ENCODE measurements around the gene TPST1.
"Not testable (repeated sequence)": the region's sequence is repeated elsewhere in the genome, so short reads cannot be mapped to it uniquely, and the experiment has no call there.

The TPST1 gene

DNA sequence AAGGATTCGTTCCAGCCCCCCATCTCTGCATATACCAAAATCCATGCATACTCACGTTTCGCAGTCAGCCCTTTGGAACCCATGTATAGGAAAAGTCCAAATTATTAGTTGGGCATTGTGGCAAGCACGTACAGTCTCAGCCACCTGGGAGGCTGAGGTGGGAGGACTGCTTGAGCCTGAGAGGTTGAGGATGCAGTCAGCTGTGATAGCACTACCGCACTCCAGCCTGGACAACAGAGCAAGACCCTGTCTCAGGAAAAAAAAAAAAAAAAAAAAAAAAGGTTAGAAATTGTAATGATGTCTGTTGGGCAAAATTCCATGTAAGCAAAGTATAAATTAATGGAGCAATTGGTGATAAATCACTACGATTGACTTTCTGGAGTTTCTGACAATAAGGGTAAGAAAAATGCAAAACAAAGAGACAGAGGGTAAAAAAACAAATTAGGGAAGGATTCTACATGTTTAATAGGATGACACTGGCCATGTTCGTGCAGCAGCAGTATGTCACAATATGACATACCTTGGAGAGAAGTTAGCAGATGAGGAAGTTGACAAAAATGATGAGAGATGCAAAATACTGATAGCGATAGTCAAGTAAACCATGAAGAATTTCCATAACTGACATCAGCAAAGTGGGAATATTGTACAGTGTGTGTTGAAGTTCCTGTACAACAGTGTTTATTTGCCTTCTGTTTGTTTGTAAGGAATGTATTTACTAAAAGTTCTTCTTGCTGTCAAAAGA is 177.2 kb downstream of the TPST1 start:
- not testable (repeated sequence) for H3K4me2 ChIP-seq (ENCODE audit: low read length, poor library complexity, severe bottlenecking); H3K27ac ChIP-seq (ENCODE audit: low read length, poor library complexity, severe bottlenecking)
- 95% methylated on average over 8 of the region's 8 CpGs for WGBS

DNA sequence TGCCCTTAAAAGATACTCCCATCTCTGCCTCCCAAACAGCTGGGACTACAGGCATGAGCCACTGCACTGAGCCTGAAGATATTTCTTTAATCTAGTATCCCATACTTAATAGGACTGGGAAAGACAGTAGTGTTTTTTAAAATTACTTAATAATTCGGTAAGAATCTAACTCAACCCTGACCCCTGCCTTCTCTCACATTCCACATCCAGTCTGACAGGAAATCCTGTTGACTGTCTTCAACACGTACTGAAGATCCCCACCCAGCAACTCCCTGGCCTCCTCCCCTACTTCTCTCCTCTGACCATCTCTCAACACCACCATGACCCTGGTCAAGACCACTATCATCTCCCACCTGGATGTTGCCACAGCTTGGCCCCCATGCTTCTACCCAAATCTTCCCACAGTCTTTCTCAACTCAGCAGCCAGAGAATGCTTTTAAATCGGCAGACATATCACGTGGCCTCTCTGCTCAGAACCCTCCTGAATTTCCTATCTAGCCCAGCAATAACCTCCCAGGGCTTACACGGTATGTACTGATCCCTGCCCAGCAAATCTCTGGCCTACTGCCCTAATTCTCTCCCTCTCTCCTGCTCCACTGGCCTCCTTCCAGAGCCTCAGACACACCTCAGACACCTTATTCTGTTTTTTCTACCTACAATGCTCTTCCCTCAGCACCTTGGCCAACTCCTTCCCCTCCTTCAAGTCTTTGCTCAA is 180.2 kb downstream of the TPST1 start:
- H3K18ac ChIP-seq (ENCODE audit: low read depth in 1 of 2, low read length in 2 of 2): peak overlapping the region; percentile 8 to 21
- H2BK5ac ChIP-seq (ENCODE audit: low read depth, low read length, poor library complexity, severe bottlenecking); H3K9ac ChIP-seq (ENCODE audit: low read length); DNase-seq; H3K4ac ChIP-seq (ENCODE audit: low read depth in 1 of 2, low read length in 2 of 2); H3K14ac ChIP-seq (ENCODE audit: low read length in 2 of 2); H3K36me3 ChIP-seq (ENCODE audit: control insufficient read depth in 1 of 2, insufficient read depth in 2 of 2, low read depth in 1 of 2, low read length in 2 of 2); H2BK12ac ChIP-seq (ENCODE audit: low read length in 2 of 2); H3K27ac ChIP-seq (ENCODE audit: low read length, poor library complexity, severe bottlenecking); H3K4me1 ChIP-seq (ENCODE audit: control insufficient read depth, insufficient read depth, low read depth, low read length); H2AFZ ChIP-seq (ENCODE audit: low read depth, low read length); H3K79me1 ChIP-seq (replicated peaks; ENCODE audit: low read length, poor library complexity, severe bottlenecking); H2BK15ac ChIP-seq (ENCODE audit: low read depth, poor library complexity, severe bottlenecking); H4K91ac ChIP-seq (ENCODE audit: low read length); H3K4me2 ChIP-seq (ENCODE audit: low read length, poor library complexity, severe bottlenecking); H2AK5ac ChIP-seq (ENCODE audit: low read length, severe bottlenecking); H3K4me3 ChIP-seq (ENCODE audit: insufficient read depth in 1 of 2, low read depth in 1 of 2, low read length in 2 of 2); H3K27me3 ChIP-seq (ENCODE audit: control insufficient read depth in 1 of 2, insufficient read depth in 1 of 2, low read length in 2 of 2); H3K9me3 ChIP-seq (ENCODE audit: control insufficient read depth, low read length): not testable (repeated sequence)
- H4K8ac ChIP-seq (ENCODE audit: low read length): peak overlapping the region; percentile 15
- H3K23ac ChIP-seq (ENCODE audit: low read length in 2 of 2): peak overlapping the region in 1 of 2 experiments; percentile 83
- H2BK120ac ChIP-seq (ENCODE audit: low read depth, low read length): peak overlapping the region; percentile 19
- 67% methylated on average over 5 of the region's 5 CpGs for WGBS

More for the DNA sequence above, 177.2 kb downstream of the TPST1 start:
- not testable (repeated sequence) for H2BK5ac ChIP-seq (ENCODE audit: low read depth, low read length, poor library complexity, severe bottlenecking); H4K91ac ChIP-seq (ENCODE audit: low read length); H3K14ac ChIP-seq (ENCODE audit: low read length in 2 of 2); H4K8ac ChIP-seq (ENCODE audit: low read length); H2BK12ac ChIP-seq (ENCODE audit: low read length in 2 of 2); H2BK15ac ChIP-seq (ENCODE audit: low read depth, poor library complexity, severe bottlenecking); H3K18ac ChIP-seq (ENCODE audit: low read depth in 1 of 2, low read length in 2 of 2); H3K9me3 ChIP-seq (ENCODE audit: control insufficient read depth, low read length); H3K27me3 ChIP-seq (ENCODE audit: control insufficient read depth in 1 of 2, insufficient read depth in 1 of 2, low read length in 2 of 2); H2AK5ac ChIP-seq (ENCODE audit: low read length, severe bottlenecking); H3K4ac ChIP-seq (ENCODE audit: low read depth in 1 of 2, low read length in 2 of 2); H3K4me3 ChIP-seq (ENCODE audit: insufficient read depth in 1 of 2, low read depth in 1 of 2, low read length in 2 of 2); H3K23ac ChIP-seq (ENCODE audit: low read length in 2 of 2); H3K79me1 ChIP-seq (replicated peaks; ENCODE audit: low read length, poor library complexity, severe bottlenecking); H3K4me1 ChIP-seq (ENCODE audit: control insufficient read depth, insufficient read depth, low read depth, low read length); H2BK120ac ChIP-seq (ENCODE audit: low read depth, low read length); H2AFZ ChIP-seq (ENCODE audit: low read depth, low read length); H3K9ac ChIP-seq (ENCODE audit: low read length)
- peak; percentile 15 for DNase-seq
- H3K36me3 ChIP-seq (ENCODE audit: control insufficient read depth in 1 of 2, insufficient read depth in 2 of 2, low read depth in 1 of 2, low read length in 2 of 2): peaks cover 3 to 26% of the 10 kb centered on the region in 2 experiments

DNA sequence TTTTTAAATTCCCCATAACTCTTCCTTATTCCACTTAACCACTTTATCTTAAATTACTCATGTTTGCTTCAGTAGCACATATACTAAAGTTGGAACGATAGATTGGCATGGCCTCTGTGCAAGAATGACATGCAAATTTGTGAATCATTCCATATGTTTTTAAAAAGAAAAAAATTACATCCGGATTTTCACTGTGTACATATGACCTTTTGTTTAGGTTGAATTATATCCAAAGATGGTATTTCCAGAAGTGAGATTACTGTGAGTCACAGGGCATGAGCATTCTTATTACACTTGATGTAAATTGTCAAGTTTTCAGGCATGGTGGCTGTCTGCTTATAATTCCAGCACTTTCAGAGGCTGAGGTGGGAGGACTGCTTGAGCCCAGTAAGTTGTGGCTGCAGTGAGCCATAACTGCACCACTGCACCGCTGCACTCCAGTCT is 190.0 kb downstream of the TPST1 start:
- not testable (repeated sequence) for H3K27me3 ChIP-seq (ENCODE audit: control insufficient read depth in 1 of 2, insufficient read depth in 1 of 2, low read length in 2 of 2); H3K36me3 ChIP-seq (ENCODE audit: control insufficient read depth in 1 of 2, insufficient read depth in 2 of 2, low read depth in 1 of 2, low read length in 2 of 2); H3K9me3 ChIP-seq (ENCODE audit: control insufficient read depth, low read length); H2BK15ac ChIP-seq (ENCODE audit: low read depth, poor library complexity, severe bottlenecking); H4K8ac ChIP-seq (ENCODE audit: low read length); H3K79me1 ChIP-seq (replicated peaks; ENCODE audit: low read length, poor library complexity, severe bottlenecking); H2BK120ac ChIP-seq (ENCODE audit: low read depth, low read length); H2AFZ ChIP-seq (ENCODE audit: low read depth, low read length); H2BK5ac ChIP-seq (ENCODE audit: low read depth, low read length, poor library complexity, severe bottlenecking); H2AK5ac ChIP-seq (ENCODE audit: low read length, severe bottlenecking); H3K4me1 ChIP-seq (ENCODE audit: control insufficient read depth, insufficient read depth, low read depth, low read length); H3K4ac ChIP-seq (ENCODE audit: low read depth in 1 of 2, low read length in 2 of 2); H3K4me2 ChIP-seq (ENCODE audit: low read length, poor library complexity, severe bottlenecking); H2BK12ac ChIP-seq (ENCODE audit: low read length in 2 of 2); H3K9ac ChIP-seq (ENCODE audit: low read length); H3K23ac ChIP-seq (ENCODE audit: low read length in 2 of 2); H3K14ac ChIP-seq (ENCODE audit: low read length in 2 of 2); H4K91ac ChIP-seq (ENCODE audit: low read length); H3K4me3 ChIP-seq (ENCODE audit: insufficient read depth in 1 of 2, low read depth in 1 of 2, low read length in 2 of 2); H3K27ac ChIP-seq (ENCODE audit: low read length, poor library complexity, severe bottlenecking)
- H3K18ac ChIP-seq (ENCODE audit: low read depth in 1 of 2, low read length in 2 of 2): peak overlapping the region in 1 of 2 experiments; percentile 70
- peak; percentile 68 for DNase-seq
- 23% methylated on average over 2 of the region's 3 CpGs for WGBS

DNA sequence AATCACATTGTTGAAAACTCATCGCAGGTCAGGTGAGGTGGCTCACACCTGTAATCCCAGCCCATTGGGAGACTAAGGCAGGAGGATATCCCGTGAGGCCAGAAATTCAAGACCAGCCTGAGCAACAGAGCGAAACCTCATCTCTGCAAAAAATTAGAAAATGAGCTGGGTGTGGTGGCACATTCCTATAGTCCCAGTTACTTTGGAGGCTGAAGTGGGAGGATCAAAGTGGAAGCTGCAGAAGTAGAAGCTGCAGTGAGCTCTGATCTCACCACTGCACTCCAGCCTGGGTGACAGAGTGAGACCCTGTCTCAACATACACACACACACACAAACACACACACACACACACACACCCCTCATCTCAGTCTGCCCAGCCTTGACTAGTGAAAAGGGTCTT is 190.9 kb downstream of the TPST1 start:
- not testable (repeated sequence) for H2AFZ ChIP-seq (ENCODE audit: low read depth, low read length)

More for the DNA sequence above, 190.9 kb downstream of the TPST1 start:
- H2AK5ac ChIP-seq (ENCODE audit: low read length, severe bottlenecking); H3K27ac ChIP-seq (ENCODE audit: low read length, poor library complexity, severe bottlenecking); H3K9ac ChIP-seq (ENCODE audit: low read length); H3K4ac ChIP-seq (ENCODE audit: low read depth in 1 of 2, low read length in 2 of 2); H2BK15ac ChIP-seq (ENCODE audit: low read depth, poor library complexity, severe bottlenecking); H2BK120ac ChIP-seq (ENCODE audit: low read depth, low read length); DNase-seq; H3K4me3 ChIP-seq (ENCODE audit: insufficient read depth in 1 of 2, low read depth in 1 of 2, low read length in 2 of 2); H3K14ac ChIP-seq (ENCODE audit: low read length in 2 of 2); H3K18ac ChIP-seq (ENCODE audit: low read depth in 1 of 2, low read length in 2 of 2); H4K91ac ChIP-seq (ENCODE audit: low read length); H3K79me1 ChIP-seq (replicated peaks; ENCODE audit: low read length, poor library complexity, severe bottlenecking); H2BK5ac ChIP-seq (ENCODE audit: low read depth, low read length, poor library complexity, severe bottlenecking); H2BK12ac ChIP-seq (ENCODE audit: low read length in 2 of 2); H3K4me1 ChIP-seq (ENCODE audit: control insufficient read depth, insufficient read depth, low read depth, low read length); H3K36me3 ChIP-seq (ENCODE audit: control insufficient read depth in 1 of 2, insufficient read depth in 2 of 2, low read depth in 1 of 2, low read length in 2 of 2); H3K23ac ChIP-seq (ENCODE audit: low read length in 2 of 2); H3K4me2 ChIP-seq (ENCODE audit: low read length, poor library complexity, severe bottlenecking); H4K8ac ChIP-seq (ENCODE audit: low read length); H3K27me3 ChIP-seq (ENCODE audit: control insufficient read depth in 1 of 2, insufficient read depth in 1 of 2, low read length in 2 of 2); H3K9me3 ChIP-seq (ENCODE audit: control insufficient read depth, low read length): not testable (repeated sequence)
- 93% methylated on average over 3 of the region's 3 CpGs for WGBS
